ENCODE data around the gene TNFSF10. TPM values are rescaled to one million over a fixed set of nuclear protein-coding genes. Genes with fewer than 3 reads are reported as not detected.

TNFSF10 gene
- total and polyA plus RNA-seq, 2 of the 4 experiments (the other 2 are of a cell fraction): 0.63 to 1.3 TPM

DNA sequence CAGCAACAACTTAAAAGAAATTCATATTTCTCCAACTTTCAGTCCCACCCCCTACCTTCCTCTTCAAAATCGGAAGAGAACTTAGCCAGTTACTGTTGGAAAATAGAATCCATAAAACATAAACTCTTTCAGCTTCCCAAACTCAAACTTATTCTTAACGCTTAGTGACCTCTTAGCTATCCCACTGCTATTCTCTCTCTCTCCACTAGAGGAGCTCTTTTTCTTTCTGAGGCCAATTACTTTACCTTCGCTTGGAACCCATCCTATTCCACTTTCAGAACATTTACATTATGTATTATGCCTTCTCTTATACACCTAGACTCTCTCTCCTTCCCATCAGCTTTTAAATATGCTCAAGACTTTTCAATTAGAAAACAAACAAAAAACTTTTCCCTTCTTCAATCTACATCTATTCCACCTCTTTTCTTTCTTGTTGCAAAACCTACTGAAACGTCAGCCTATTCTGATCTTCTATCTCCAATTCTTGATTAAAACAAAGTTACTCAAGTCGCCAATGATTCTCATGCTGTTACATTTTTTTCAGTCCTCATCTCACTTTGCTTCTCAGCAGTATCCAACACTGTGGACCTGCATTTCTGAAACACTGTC lies 61.6 kb downstream of the TNFSF10 start:
- no peaks in the 10 kb centered on the region for H4K20me1 ChIP-seq (ENCODE audit: insufficient read depth, low read length)
- no peak overlapping the region for H3K4me3 ChIP-seq (ENCODE audit: insufficient read depth, low read depth, low read length)
- DNase-seq (peak; percentile 10), ATAC-seq (ENCODE audit: low read depth) (peak; percentile 64)
- H2BK5ac ChIP-seq (ENCODE audit: low read depth, low read length, poor library complexity, severe bottlenecking): no peak overlapping the region
- H4K91ac ChIP-seq (ENCODE audit: insufficient read depth, low read depth, low read length): no peak overlapping the region
- POLR2A ChIA-PET (ENCODE audit: unreplicated experiment): no interaction called here
- no peak overlapping the region for H3K4me2 ChIP-seq (ENCODE audit: low read depth, low read length)
- CTCF ChIA-PET: interaction anchor here (0.9 to 1.2 kb wide), 6 partner anchors 9 to 133 kb away, joined by 3 to 5 read pairs (median 4); no protein-coding TSS in a partner anchor
- in situ Hi-C loops (cut with MboI; ENCODE audit: low sequenced_read_pairs) (no loop called here), intact Hi-C loops (cut with micrococcal nuclease) (no loop called here), dilution Hi-C loops (cut with HindIII; ENCODE audit: low sequenced_read_pairs, unreplicated experiment) (no loop called here)
- no peak overlapping the region for H4K8ac ChIP-seq (ENCODE audit: low read depth in 2 of 2, low read length in 2 of 2)
- no peak overlapping the region for H2BK15ac ChIP-seq (ENCODE audit: low read depth, low read length)
- no peaks in the 10 kb centered on the region for H3K9me1 ChIP-seq (ENCODE audit: insufficient read depth, low read length)
- 57 to 100% methylated on average over 1 to 4 of the region's 5 CpGs for WGBS, 2 experiments (ENCODE audit: extremely low coverage in 2 of 2, insufficient read length in 1 of 2)
- no peak overlapping the region for H4K5ac ChIP-seq (ENCODE audit: low read depth, low read length)
- no peaks in the 10 kb centered on the region for H3K4me1 ChIP-seq (ENCODE audit: control insufficient read depth, insufficient read depth, low read length)
- H3K27me3 ChIP-seq (ENCODE audit: control insufficient read depth, insufficient read depth, low read length): peaks cover 13% of the 10 kb centered on the region
- no peaks in the 10 kb centered on the region for H3K79me1 ChIP-seq (ENCODE audit: low read depth in 1 of 2, low read length in 2 of 2)
- no peak overlapping the region for H2BK20ac ChIP-seq (ENCODE audit: low read depth, low read length)
- no peak overlapping the region; the same call in 1 of the 2 replicates for H3K56ac ChIP-seq (ENCODE audit: extremely low read depth, insufficient read depth, low read length)
- H2BK120ac ChIP-seq (ENCODE audit: low read depth, low read length): no peak overlapping the region
- TF ChIP-seq CEBPB (IDR thresholded peaks at IDR 0.05; ENCODE audit: low read depth, low read length) (no peak), RFX5 (IDR thresholded peaks at IDR 0.05; ENCODE audit: low read depth, low read length) (no peak), USF2 (IDR thresholded peaks at IDR 0.05; ENCODE audit: low read depth, low read length) (no peak), SMC3 (IDR thresholded peaks at IDR 0.05; ENCODE audit: low read depth, low read length) (no peak), CHD1 (IDR thresholded peaks at IDR 0.05; ENCODE audit: low read depth, low read length) (no peak), FOS (IDR thresholded peaks at IDR 0.05; ENCODE audit: low read depth, low read length) (no peak), RAD21 (IDR thresholded peaks at IDR 0.05; ENCODE audit: low read length) (peak; percentile 37), NFE2L2 (IDR thresholded peaks at IDR 0.05; ENCODE audit: low read depth, low read length) (no peak), MAFK (IDR thresholded peaks at IDR 0.05; ENCODE audit: low read depth, low read length) (no peak), MAZ (IDR thresholded peaks at IDR 0.05; ENCODE audit: borderline replicate concordance, low read depth, low read length) (no peak), ELK1 (IDR thresholded peaks at IDR 0.05; ENCODE audit: borderline replicate concordance, low read depth, low read length) (no peak), MXI1 (IDR thresholded peaks at IDR 0.05; ENCODE audit: borderline replicate concordance, low read depth, low read length) (no peak), RCOR1 (IDR thresholded peaks at IDR 0.05; ENCODE audit: insufficient replicate concordance, low read length) (no peak), POLR2A (IDR thresholded peaks at IDR 0.05; ENCODE audit: low read depth, low read length) (no peak), BHLHE40 (IDR thresholded peaks at IDR 0.05; ENCODE audit: low read depth, low read length) (no peak)
- TF ChIP-seq, protein P1, sequence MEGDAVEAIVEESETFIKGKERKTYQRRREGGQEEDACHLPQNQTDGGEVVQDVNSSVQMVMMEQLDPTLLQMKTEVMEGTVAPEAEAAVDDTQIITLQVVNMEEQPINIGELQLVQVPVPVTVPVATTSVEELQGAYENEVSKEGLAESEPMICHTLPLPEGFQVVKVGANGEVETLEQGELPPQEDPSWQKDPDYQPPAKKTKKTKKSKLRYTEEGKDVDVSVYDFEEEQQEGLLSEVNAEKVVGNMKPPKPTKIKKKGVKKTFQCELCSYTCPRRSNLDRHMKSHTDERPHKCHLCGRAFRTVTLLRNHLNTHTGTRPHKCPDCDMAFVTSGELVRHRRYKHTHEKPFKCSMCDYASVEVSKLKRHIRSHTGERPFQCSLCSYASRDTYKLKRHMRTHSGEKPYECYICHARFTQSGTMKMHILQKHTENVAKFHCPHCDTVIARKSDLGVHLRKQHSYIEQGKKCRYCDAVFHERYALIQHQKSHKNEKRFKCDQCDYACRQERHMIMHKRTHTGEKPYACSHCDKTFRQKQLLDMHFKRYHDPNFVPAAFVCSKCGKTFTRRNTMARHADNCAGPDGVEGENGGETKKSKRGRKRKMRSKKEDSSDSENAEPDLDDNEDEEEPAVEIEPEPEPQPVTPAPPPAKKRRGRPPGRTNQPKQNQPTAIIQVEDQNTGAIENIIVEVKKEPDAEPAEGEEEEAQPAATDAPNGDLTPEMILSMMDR (conservative IDR thresholded peaks at IDR 0.05; ENCODE audit: low read depth, low read length): peak; percentile 60
- no peak overlapping the region for H3K27ac ChIP-seq (ENCODE audit: insufficient read depth, low read length)
- no peak overlapping the region for H3K9ac ChIP-seq (ENCODE audit: low read depth, low read length)
- no peak overlapping the region for H2AK5ac ChIP-seq (ENCODE audit: low read depth, low read length)
- H3K4ac ChIP-seq (ENCODE audit: low read depth, low read length): no peak overlapping the region
- H2AK9ac ChIP-seq (replicated peaks; ENCODE audit: low read depth, low read length, poor library complexity): no peak overlapping the region
- no TSS peak for BruUV-seq (replicated peaks)
- H3K9me3 ChIP-seq (ENCODE audit: control insufficient read depth, insufficient read depth, low read length): no peaks in the 10 kb centered on the region
- H3K36me3 ChIP-seq (ENCODE audit: control insufficient read depth, insufficient read depth, low read length): no peaks in the 10 kb centered on the region
- H2AFZ ChIP-seq (replicated peaks; ENCODE audit: low read length, poor library complexity): no peak overlapping the region
- no peak overlapping the region for H3K14ac ChIP-seq (replicated peaks; ENCODE audit: low read depth, low read length)
- H3K18ac ChIP-seq (ENCODE audit: low read depth, low read length): no peak overlapping the region
- H3K23ac ChIP-seq (ENCODE audit: low read depth, low read length): no peak overlapping the region
